ENCODE data around the gene OGFR. TPM values are rescaled to one million over a fixed set of nuclear protein-coding genes. Genes with fewer than 3 reads are reported as not detected.

OGFR gene
- total RNA-seq, 2 donors from 2014 or later: 50.6 to 57.4 TPM

GRCh38 chr20:62766716-62767115, 37.9 kb upstream of the OGFR start:
- Histone ChIP-seq H3K27ac (no peak overlapping the region), H3K4me1 (ENCODE audit: control insufficient read depth in 1 of 2, low read depth in 2 of 2) (peaks cover 4 to 7% of the 10 kb centered on the region in 2 donors), H3K27me3 (replicated peaks; ENCODE audit: insufficient read depth) (no peaks in the 10 kb centered on the region), H3K36me3 (no peaks in the 10 kb centered on the region), H3K4me3 (no peak overlapping the region), H3K9me3 (no peaks in the 10 kb centered on the region)
- DNase-seq (ENCODE audit: low spot score): no peak
- TF ChIP-seq CTCF (IDR thresholded peaks at IDR 0.05): no peak
- ATAC-seq (ENCODE audit: insufficient number of reproducible peaks, low FRiP score, low read depth): no peak

- H3K9me3 ChIP-seq: no peaks in the 10 kb centered on the region
- no peak for TF ChIP-seq CTCF (IDR thresholded peaks at IDR 0.05)
- no peaks in the 10 kb centered on the region for H3K27me3 ChIP-seq (replicated peaks; ENCODE audit: insufficient read depth)
- ATAC-seq (ENCODE audit: insufficient number of reproducible peaks, low FRiP score, low read depth) (no peak), DNase-seq (ENCODE audit: low spot score) (no peak)
- no peak overlapping the region for H3K4me3 ChIP-seq
- H3K4me1 ChIP-seq (ENCODE audit: control insufficient read depth in 1 of 2, low read depth in 2 of 2): peaks cover 6 to 12% of the 10 kb centered on the region in 2 donors
- no peak overlapping the region for H3K27ac ChIP-seq
- H3K36me3 ChIP-seq: no peaks in the 10 kb centered on the region
Observed at GRCh38 chr20:62768234-62768546, 36.4 kb upstream of the OGFR start.

- Histone ChIP-seq H3K36me3 (no peaks in the 10 kb centered on the region), H3K27ac (no peak overlapping the region), H3K9me3 (no peaks in the 10 kb centered on the region), H3K4me1 (ENCODE audit: control insufficient read depth in 1 of 2, low read depth in 2 of 2) (peaks cover 8 to 18% of the 10 kb centered on the region in 2 donors), H3K27me3 (replicated peaks; ENCODE audit: insufficient read depth) (no peaks in the 10 kb centered on the region), H3K4me3 (no peak overlapping the region)
- DNase-seq (ENCODE audit: low spot score): no peak
- TF ChIP-seq CTCF (IDR thresholded peaks at IDR 0.05): no peak
- ATAC-seq (ENCODE audit: insufficient number of reproducible peaks, low FRiP score, low read depth): no peak
Observed at GRCh38 chr20:62768551-62769287, 35.9 kb upstream of the OGFR start.

- Histone ChIP-seq H3K27ac (no peak overlapping the region), H3K9me3 (no peaks in the 10 kb centered on the region), H3K4me3 (no peak overlapping the region), H3K36me3 (no peaks in the 10 kb centered on the region), H3K4me1 (ENCODE audit: control insufficient read depth in 1 of 2, low read depth in 2 of 2) (peaks cover 8 to 18% of the 10 kb centered on the region in 2 donors), H3K27me3 (replicated peaks; ENCODE audit: insufficient read depth) (no peaks in the 10 kb centered on the region)
- no peak for ATAC-seq (ENCODE audit: insufficient number of reproducible peaks, low FRiP score, low read depth)
- no peak for TF ChIP-seq CTCF (IDR thresholded peaks at IDR 0.05)
- DNase-seq (ENCODE audit: low spot score): no peak
Observed at GRCh38 chr20:62769346-62770071, 35.1 kb upstream of the OGFR start.

GRCh38 chr20:62770111-62770910, 34.3 kb upstream of the OGFR start:
- Histone ChIP-seq H3K9me3 (no peaks in the 10 kb centered on the region), H3K4me1 (ENCODE audit: control insufficient read depth in 1 of 2, low read depth in 2 of 2) (peaks cover 8 to 18% of the 10 kb centered on the region in 2 donors), H3K27me3 (replicated peaks; ENCODE audit: insufficient read depth) (no peaks in the 10 kb centered on the region), H3K36me3 (no peaks in the 10 kb centered on the region), H3K4me3 (no peak overlapping the region), H3K27ac (no peak overlapping the region)
- TF ChIP-seq CTCF (IDR thresholded peaks at IDR 0.05): no peak
- no peak for DNase-seq (ENCODE audit: low spot score)
- no peak for ATAC-seq (ENCODE audit: insufficient number of reproducible peaks, low FRiP score, low read depth)
